Measurements from ENCODE around the gene PRDM16. TPM values are rescaled to one million over a fixed set of nuclear protein-coding genes. Genes with fewer than 3 reads are reported as not detected.

The PRDM16 gene
- total RNA-seq, 1 experiment from 2014 or later = 5.3 TPM

DNA sequence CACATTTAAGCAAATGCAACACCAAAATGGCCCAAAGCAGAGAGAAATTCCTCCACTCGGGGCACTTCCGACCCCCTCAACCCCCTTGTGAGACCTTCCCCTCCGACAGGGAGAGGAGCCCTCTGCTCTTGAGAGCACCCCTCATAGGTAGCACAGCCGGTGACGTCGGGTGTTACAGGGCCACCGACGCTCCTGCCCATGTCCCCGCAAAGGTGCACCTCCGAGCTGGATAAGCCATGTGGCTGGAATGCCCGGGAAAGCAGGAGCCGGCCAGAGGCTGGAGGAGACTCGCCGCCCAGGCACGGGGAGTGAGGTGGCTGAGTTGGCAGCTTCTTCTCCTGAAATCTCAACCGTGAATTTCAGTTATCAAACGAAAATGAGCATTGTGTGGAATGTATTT lies 318.4 kb downstream of the PRDM16 start:
- Histone ChIP-seq H3K36me3 (ENCODE audit: control insufficient read depth, insufficient read depth, low read length) (no peaks in the 10 kb centered on the region), H3K27me3 (replicated peaks; ENCODE audit: control insufficient read depth, insufficient read depth, low read length) (no peaks in the 10 kb centered on the region), H3K4me1 (no peaks in the 10 kb centered on the region), H3K9me3 (no peaks in the 10 kb centered on the region), H3K4me3 (ENCODE audit: low read depth, low read length) (no peak overlapping the region)
- CTCF ChIA-PET = no interaction called here
- Mint-ChIP-seq H3K36me3 (ENCODE audit: insufficient read depth, unreplicated experiment) (no peaks in the 10 kb centered on the region), H3K27ac (ENCODE audit: unreplicated experiment) (no peak overlapping the region), H3K4me1 (ENCODE audit: low read depth, unreplicated experiment) (no peaks in the 10 kb centered on the region), H3K4me3 (ENCODE audit: unreplicated experiment) (no peak overlapping the region), H3K27me3 (ENCODE audit: insufficient read depth, unreplicated experiment) (peaks cover 4% of the 10 kb centered on the region), H3K9me3 (ENCODE audit: unreplicated experiment) (no peaks in the 10 kb centered on the region)
- no TSS peak for BruUV-seq (replicated peaks)
- intact Hi-C loops (cut with micrococcal nuclease; ENCODE audit: unreplicated experiment) = no loop called here
- POLR2A ChIA-PET = no interaction called here
- DNase-seq = no peak
- TF ChIP-seq CTCF (IDR thresholded peaks at IDR 0.05; ENCODE audit: insufficient read depth in 1 of 2, low read depth in 1 of 2, low read length in 1 of 2, severe bottlenecking in 1 of 2, unreplicated experiment in 1 of 2) = no peak

DNA sequence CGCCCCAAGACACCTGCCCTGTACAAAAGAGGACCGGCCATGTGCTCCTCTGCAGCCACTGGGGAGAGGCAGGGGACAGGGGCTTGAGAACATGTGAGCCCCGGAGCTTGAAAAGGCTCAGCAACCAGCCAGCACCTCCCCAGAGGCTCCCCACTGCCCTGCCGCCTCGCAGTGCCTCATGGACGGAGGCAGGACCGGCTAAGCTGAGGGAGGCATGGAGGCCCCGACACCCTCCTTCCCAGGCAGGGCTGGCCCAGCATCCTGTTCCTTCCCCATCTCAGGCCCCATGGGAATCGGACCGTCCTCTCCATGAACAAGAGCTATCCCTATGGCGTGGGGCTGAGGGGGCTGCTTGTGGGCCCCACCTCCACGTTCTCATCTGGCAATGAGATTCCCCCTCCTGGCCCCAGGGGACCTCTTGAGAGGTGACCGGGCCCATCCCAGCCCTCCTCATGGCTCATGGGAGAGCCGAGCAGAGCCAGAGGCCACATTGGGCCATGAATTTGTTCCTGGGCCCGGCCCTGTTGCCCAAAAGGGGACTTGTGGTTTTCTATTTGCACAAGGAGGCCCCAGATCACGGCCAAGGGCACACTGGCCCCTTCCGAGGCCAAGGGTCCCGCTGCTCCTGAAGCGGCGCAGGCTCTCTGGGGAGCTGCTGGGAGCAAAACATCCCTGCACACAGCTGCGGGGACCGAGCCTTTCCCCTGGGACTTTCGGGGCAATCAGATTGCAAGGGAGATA lies 320.3 kb downstream of the PRDM16 start:
- POLR2A ChIA-PET = no interaction called here

DNA sequence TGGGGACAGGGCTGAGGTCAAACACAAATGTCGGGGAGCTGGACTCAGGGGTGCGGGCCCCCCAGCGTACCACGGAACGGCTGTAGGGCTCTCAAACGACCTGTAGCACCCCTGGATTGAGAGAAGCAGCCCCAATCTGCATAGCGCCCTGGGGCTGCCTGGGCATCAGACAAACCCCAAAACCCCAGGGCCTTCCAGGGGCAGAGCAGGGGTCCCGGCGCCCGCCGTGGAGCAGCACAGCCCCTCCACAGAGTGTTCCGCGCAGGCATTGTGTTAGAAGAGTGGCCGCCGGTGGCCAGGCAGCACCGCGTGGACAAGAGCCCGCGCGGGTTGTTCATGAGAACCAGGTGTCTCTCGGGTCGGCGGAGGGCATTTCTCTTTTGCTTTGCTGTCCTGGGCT lies 321.3 kb downstream of the PRDM16 start:
- BruUV-seq (replicated peaks) = no TSS peak
- no peaks in the 10 kb centered on the region for H3K27me3 ChIP-seq (replicated peaks; ENCODE audit: control insufficient read depth, insufficient read depth, low read length)
- ChIA-PET POLR2A (no interaction called here), CTCF (no interaction called here)
- Mint-ChIP-seq H3K27ac (ENCODE audit: unreplicated experiment) (no peak overlapping the region), H3K4me3 (ENCODE audit: unreplicated experiment) (no peak overlapping the region), H3K27me3 (ENCODE audit: insufficient read depth, unreplicated experiment) (peaks cover 4% of the 10 kb centered on the region), H3K4me1 (ENCODE audit: low read depth, unreplicated experiment) (no peaks in the 10 kb centered on the region), H3K36me3 (ENCODE audit: insufficient read depth, unreplicated experiment) (no peaks in the 10 kb centered on the region), H3K9me3 (ENCODE audit: unreplicated experiment) (no peaks in the 10 kb centered on the region)
- no peaks in the 10 kb centered on the region for H3K36me3 ChIP-seq (ENCODE audit: control insufficient read depth, insufficient read depth, low read length)
- no peak for TF ChIP-seq CTCF (IDR thresholded peaks at IDR 0.05; ENCODE audit: insufficient read depth in 1 of 2, low read depth in 1 of 2, low read length in 1 of 2, severe bottlenecking in 1 of 2, unreplicated experiment in 1 of 2)
- H3K9me3 ChIP-seq = no peaks in the 10 kb centered on the region
- no peak overlapping the region for H3K4me3 ChIP-seq (ENCODE audit: low read depth, low read length)
- H3K4me1 ChIP-seq = peaks cover 3% of the 10 kb centered on the region; the same call in 1 of the 2 replicates
- intact Hi-C loops (cut with micrococcal nuclease; ENCODE audit: unreplicated experiment) = loop anchor here (5.0 kb wide), 1 partner anchor 38 kb away; no protein-coding TSS in a partner anchor
- DNase-seq = no peak

More for the DNA sequence above, 320.3 kb downstream of the PRDM16 start:
- Mint-ChIP-seq H3K9me3 (ENCODE audit: unreplicated experiment) (no peaks in the 10 kb centered on the region), H3K4me3 (ENCODE audit: unreplicated experiment) (no peak overlapping the region), H3K36me3 (ENCODE audit: insufficient read depth, unreplicated experiment) (no peaks in the 10 kb centered on the region), H3K27me3 (ENCODE audit: insufficient read depth, unreplicated experiment) (peaks cover 4% of the 10 kb centered on the region), H3K27ac (ENCODE audit: unreplicated experiment) (no peak overlapping the region), H3K4me1 (ENCODE audit: low read depth, unreplicated experiment) (no peaks in the 10 kb centered on the region)
- Histone ChIP-seq H3K9me3 (no peaks in the 10 kb centered on the region), H3K4me1 (peaks cover 3% of the 10 kb centered on the region; the same call in 1 of the 2 replicates), H3K27me3 (replicated peaks; ENCODE audit: control insufficient read depth, insufficient read depth, low read length) (no peaks in the 10 kb centered on the region), H3K36me3 (ENCODE audit: control insufficient read depth, insufficient read depth, low read length) (no peaks in the 10 kb centered on the region), H3K4me3 (ENCODE audit: low read depth, low read length) (no peak overlapping the region)
- no peak for TF ChIP-seq CTCF (IDR thresholded peaks at IDR 0.05; ENCODE audit: insufficient read depth in 1 of 2, low read depth in 1 of 2, low read length in 1 of 2, severe bottlenecking in 1 of 2, unreplicated experiment in 1 of 2)
- no TSS peak for BruUV-seq (replicated peaks)
- CTCF ChIA-PET = no interaction called here
- no peak for DNase-seq
- intact Hi-C loops (cut with micrococcal nuclease; ENCODE audit: unreplicated experiment) = no loop called here
